HG03469 (cell line): ENCODE measurements around the gene MYO18B.

ENCODE experiments used
- ATAC-seq: cut with Tn5 transposase; IDR thresholded peaks from one replicate; pipeline ENCODE4 v1.9.1; 2021; ENCODE audit warnings: mild to moderate bottlenecking, moderate library complexity, moderate number of reproducible peaks; ENCODE audit not compliant: unreplicated experiment

The MYO18B gene

DNA sequence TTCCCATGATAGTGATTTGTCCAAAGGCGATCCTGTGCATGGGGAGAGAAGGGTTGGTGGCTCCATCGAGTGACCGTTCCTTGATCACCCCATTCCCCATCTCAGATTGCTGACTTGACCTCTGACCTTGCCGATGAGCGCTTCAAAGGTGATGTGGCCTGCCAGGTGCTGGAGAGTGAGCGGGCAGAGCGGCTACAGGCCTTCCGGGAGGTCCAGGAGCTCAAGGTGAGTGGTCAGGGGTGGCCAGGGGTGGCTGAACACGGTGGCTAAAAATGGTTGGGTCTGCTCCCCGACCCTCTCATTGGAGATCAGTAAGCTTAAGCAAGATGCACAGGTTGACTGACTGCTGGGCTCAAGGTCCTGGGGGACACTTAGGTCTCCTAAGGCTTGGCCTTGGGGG lies 148.7 kb downstream of the MYO18B start:
- ATAC-seq: no peak

DNA sequence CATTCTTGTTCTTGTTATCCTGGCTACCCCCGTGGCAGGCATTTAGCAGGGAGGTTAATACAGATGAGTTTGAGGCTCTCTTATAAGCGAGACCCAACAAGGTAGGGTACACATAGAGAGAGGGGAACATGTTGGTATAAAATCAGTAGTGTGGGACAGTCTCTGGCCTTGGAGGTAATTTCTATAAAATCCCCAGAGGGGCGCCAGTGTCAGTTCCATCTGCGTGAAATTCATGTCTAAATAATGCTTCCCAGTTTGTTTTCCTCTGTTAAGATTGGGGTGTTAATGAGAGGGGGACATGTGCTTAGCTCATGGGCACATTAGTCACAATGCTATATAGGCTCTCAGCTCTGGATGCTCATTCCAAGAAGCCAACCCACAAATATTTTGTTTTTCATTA lies 150.7 kb downstream of the MYO18B start:
- no peak for ATAC-seq

DNA sequence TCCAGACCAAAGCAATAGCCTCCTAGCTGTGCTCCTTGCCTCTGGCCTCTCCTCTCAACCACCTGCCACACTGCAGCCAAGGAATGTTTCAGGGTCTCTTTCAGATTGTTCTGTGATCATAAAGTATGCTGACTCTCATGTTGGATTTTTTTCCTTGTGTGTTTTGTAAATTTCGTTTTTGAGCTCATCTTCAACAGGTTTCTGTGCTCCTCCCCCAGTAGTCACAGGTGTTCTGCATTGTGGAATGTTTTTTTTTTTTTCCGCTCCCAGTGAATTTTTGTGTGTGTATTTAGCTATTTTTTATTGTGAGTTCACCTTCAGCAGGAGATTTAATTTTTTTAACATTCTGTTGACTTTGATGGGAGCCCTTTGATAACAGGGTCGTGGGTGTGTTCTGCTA lies 153.7 kb downstream of the MYO18B start:
- ATAC-seq: no peak

DNA sequence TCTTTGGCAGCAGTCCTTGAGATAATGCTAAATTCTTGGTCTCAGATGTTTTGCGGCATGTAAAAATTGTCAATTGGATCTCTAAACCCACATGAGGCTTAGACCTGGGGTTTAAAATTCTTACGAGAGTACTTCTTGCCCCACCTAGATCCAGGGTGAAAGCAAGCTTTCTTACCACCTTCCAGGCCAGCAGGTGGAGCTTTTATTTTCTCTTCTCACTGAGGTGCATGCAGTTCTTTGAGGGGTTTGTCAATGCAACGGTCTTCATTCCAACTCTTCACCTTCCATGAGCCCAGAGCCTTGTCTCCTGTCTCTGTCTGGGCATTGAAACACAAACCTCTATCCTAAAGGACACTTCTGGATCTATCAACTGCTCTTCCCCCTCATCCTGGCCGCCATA lies 154.1 kb downstream of the MYO18B start:
- ATAC-seq: no peak

DNA sequence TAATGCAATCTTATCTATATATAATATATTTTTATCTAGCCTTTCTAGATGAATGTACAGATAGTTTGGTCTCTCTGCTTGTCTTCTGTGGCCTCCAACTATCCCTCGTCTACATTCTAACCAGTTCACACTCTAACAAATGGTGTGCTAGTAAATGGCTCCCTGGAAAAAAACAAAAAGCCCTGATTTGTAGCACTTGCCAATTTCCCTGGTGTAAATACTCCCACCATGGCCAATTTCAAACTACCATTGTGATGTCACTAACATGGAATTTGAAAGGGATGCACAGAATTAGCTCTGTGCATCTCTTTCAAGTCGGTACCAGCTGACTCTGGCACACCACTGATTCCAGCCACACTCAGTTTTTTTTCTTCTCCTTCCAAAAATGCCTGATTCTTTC lies 154.6 kb downstream of the MYO18B start:
- ATAC-seq: no peak

DNA sequence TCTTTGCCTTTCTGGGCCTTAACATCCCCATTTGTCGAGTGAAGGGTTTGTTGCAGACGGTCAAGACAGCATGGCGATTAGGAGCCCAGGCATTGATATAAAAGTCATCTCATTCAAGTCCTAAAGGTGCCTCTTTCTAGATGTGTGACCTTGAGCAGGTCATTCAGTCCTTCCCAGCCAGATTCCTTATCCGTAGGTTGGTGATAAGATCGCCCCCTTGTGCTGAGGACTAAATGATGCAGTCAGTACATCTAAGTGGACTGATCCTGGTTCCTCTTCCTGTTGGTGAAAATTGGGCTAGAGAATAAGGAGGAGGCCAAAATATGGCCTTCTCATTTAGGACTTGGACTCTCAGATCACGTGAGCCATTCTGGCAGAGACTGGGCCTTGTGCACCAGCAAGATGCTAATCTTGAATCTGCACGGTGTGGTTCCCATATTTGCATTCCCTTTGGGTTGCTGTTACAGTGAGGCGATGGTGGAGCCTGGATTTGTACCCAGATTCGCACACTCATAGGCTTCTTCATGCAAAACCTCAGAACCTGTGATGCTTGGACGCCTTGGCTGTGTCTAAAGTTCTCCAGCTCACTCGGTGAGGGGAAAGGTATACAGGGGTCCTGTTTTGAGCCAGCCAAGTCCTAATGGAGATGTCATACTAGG lies 156.8 kb downstream of the MYO18B start:
- no peak for ATAC-seq

DNA sequence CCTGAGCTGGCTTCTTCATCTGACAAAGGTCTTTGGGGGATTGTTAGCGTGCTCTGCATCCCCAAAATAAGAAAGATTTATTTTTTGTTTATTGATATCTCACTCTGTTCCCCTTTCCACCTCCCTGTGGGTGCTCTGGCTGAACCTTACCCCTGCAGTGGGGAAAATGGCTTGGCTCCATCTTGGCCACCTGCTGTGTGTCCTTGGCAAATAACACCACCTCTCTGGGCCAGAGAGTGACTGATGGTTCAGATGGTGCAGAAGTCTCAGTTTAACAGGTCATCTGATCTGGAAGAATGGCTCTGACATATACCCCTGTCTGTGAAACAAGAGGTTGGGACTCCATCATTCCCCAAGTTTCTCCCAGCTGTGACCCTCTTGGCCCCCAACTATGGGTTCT lies 157.6 kb downstream of the MYO18B start:
- ATAC-seq: no peak

DNA sequence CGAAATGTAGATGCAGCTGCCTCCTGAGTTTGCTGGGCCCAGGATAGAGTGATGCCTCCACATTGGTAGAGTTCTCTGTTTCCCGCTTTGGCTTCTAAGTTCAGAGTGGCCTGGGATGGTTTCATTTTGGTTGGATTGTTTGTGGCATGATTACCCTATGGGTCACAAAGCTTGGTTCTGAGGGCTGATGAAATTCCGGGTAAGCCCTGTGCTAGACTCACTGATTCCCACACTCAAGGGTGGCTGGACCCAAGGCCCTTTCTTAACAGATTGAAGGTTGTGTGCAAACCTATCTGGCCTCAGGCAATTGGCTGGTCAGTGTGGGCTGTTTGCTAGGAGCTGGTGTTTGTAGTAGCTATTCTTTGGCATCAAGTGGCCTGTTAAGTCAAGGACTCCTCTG lies 158.4 kb downstream of the MYO18B start:
- ATAC-seq: no peak

DNA sequence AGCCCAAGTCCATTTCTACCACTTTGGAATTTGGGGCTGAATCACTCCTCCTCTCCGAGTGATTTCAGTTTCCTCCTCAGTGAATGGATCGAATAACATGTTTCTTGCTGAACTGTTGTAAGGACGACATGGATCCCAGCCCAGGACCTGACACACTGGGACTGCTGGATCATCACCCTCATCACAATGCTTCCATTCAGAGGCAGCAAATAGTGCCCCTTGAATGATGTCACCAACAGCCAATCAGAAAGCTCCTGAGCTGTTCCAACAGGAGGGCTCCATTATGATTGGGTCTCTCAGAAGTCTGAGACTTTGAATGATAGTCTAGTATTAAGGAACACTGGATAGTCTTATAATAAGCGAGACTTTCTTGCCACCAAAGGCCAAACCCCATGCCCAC lies 158.9 kb downstream of the MYO18B start:
- ATAC-seq: no peak

DNA sequence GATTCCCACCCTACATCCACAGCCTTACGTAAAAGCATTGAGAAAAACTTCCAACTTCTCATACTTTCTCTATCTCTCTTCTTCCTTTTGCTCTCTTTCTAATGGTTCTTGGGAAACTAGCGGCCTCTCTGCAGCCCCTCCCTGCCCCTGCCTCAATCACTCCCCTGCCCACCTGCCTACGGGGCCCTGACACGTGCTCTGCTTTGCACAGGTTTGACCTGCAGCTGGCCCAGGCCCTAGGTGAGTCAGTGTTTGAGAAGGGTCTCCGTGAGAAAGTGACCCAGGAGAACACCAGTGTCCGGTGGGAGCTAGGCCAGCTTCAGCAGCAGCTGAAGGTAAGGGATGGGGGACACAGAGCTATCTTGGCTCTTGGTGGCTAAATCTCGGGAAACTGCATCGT lies 160.4 kb downstream of the MYO18B start:
- no peak for ATAC-seq

DNA sequence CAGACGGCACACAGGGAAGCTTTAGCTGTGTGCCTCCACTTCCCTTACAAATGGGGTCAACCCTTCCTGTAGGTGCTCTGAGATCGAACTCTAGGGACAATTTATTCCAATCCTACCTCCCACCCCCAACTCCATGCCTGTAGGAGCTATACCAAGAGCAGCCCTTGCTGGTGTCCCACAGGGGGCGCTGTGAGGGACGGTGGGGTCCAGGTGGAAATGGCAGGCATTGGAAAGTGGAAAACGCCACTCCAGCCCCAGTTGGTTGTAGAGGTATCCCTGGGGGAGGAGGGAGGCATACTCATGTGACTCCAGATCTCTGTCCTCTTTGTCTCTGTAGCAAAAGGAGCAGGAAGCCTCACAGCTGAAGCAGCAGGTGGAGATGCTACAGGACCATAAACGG lies 161.3 kb downstream of the MYO18B start:
- ATAC-seq: no peak

DNA sequence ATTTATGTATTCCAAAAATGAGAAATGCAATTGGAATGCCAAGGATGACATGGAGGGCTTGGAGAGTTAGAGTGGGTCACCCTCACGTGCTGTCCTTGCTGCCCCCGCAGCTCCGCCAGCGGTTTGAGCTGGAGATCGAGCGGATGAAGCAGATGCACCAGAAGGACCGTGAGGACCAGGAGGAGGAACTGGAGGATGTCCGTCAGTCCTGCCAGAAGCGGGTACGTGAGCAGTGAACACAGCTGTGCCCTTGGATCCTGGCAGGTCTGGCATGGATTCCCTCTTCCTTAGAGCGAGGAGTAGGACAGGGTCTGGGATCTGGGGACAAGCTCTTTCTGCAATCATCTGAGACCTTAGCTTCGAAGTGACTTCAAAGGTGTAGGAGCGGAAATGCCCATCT lies 166.2 kb downstream of the MYO18B start:
- no peak for ATAC-seq

DNA sequence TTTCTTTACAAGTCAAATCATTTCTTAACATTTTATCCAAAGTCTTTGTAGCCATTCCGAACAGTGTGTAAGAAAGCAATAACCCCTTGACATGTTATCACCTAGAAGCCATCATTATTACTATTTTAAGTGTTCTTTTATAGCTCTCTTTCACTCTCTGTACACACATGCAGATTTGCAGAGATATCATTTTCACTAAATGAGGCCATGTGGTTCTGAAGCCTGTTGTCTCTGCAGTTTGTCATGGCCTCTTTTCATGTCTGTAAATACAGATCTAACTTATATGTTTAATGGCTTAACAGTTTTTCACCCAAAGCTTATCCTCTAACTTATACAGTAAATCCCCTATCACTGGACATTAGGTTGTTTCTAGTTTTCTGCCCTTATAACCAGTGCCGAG lies 166.8 kb downstream of the MYO18B start:
- no peak for ATAC-seq

DNA sequence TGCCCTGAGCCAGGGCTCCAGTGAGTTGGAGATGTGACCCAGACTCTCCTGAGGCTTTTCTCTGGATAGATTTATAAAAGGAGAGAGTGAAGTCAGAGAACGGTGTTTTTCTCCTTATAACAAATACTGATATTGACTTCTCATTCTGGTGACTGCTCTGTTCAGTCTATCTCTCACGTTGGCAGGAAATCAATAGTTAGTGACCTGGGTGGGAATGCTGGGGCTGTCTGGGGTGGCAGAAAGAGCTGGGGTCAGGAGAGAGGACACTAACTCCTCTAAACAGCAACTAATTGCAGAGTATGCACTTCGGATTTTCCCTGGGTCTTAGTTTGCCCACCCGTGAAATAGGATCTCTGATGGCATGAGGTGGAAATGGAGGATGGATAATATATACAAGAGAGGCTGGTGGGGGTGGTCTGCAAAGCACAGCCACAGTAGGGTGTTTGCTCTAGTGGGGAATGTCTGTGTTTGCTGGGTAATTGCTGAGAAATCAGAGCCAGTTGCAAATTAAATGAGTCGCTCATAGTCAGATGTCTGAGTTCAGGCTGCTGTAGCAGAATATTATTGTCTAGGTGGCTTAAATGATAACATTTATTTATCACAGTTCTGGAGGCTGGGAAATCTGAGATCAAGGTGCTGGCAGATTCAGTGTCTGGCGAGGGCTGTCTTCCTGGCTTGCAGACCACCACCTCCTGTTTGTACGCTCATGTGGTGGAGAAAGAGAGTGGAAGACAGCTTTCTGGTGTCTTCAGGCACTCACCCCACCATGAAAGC lies 167.8 kb downstream of the MYO18B start:
- ATAC-seq: no peak

DNA sequence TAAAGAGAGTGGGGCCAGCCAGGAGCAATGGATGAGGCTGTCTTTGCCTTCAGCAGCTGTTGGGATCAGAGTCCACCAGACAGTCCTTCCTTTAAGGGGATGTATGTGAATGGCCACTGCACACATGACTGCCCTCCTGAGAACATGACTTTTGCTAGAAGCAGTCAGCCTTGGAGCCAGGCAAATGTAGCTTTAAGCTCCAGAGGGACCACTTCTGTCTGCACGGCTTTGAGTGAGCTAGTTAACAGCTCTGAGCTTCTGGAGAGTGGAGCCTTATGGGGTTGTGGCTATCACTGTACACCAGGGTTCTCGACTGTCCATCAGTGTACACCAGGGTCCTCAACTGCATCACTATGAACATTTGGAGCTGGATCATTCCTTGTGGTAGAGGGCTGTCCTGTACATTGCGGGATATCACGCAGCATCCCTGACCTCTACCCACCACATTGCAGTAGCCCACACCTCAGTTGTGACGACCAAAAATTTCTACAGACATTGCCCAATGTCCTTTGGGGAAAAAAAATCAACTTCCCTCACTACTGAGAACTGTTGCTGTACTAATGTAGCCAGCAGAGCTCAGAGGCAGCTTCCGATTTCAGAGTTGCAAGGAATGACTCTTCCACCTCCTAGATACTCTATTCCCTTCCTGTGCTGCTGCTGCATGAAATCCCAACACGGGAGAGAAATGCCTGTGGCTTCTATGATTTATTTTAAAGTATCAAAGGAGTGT lies 169.4 kb downstream of the MYO18B start:
- no peak for ATAC-seq

DNA sequence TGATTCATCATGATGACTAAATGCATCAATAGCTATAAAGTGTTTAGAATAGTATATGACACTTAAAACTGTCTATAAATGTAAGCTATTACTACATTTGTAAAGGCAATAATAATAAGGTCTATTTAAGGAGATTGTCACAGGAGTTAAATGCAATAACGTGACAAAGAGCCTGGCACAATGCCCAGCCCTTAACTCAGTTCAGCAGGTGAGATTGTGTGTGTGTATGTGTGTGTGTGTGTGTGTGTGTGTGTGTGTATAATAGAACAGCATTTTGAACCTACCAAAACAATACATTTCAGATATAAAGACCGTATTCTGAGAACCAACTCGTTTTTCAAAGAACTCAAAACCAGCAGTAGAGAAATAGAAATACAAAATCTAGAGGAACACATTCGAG lies 177.5 kb downstream of the MYO18B start:
- no peak for ATAC-seq

DNA sequence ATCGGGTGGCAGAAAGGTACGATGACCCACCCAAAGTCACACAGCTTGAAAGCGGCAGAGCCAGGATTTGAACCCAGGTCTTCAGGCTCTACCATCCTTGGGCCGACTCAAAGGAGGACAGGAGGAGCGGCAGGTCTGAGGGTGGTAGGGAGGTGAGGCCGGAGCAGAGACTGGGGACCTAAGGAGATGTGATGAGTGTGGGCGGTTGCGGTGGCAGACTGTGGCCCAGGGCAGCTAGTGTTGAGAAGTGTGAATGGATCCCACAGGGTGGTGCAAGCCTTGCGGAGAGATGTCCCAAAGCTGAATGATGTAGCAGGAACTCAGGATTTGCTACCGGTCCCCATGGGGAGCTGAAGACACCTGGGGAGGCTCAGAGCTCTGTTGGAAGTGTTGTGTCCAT lies 180.2 kb downstream of the MYO18B start:
- ATAC-seq: no peak

DNA sequence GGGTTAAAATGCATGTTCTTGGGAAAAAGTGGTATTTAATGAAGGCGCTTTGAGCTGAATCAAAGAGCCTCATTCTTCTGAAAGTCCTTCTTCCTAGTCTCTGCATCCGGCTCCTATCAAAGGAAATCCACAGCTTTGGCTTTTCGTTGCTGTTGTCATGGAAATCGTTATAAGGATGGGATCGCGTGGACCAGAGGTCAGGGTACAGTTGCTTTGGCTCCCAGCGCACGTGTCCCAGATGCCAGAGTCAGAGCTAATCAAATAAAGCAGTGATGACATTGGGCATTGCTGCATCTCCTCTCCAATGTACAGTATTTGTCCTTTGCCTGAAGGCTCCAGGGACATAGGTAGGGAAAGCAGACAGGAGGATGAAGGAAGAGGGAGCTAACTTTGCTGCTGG lies 181.9 kb downstream of the MYO18B start:
- ATAC-seq: no peak

DNA sequence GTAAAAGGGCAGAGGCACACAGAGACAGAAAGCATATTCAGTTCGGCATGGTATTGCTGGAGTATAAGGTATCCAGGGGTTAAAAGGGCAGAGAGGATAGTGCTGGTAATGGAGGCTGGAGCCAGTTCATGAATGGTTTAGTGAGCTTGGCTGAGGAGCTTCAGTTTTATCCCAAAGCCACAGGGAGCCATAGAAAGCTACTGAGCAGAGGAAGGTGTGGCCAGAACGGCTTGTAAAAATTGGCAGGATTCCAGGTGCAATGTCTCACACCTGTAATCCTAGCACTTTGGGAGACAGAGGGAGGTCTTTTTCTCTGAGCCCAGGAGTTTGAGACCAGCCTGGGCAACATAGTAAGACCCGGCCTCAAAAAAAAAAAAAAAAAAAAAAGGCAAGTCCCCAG lies 186.1 kb downstream of the MYO18B start:
- ATAC-seq: no peak

DNA sequence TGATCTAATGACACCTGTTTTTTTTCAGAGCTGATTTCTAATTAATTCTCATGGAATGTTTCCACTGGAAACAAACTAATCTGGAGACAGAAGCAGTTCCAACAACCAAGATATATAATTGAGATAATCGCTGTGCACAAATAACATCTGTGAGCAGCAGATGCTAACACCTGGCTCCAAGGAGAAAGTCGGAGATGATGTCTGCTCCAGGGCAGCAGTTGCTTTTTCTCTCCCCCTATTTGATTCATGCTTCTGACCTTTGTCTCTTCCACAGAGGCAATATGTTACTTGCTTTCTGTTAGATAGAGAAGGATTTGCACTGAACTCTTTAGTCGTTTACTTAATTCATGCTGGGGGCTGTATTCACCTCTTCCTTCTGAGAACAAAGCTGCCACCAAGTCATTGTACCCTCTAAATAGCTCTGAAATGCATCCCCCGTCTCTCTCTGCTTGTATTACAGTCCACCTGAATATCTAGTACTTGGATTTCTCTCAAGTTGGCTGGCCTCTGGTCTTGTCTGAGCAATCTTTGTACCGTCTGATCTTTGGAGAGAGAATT lies 187.4 kb downstream of the MYO18B start:
- no peak for ATAC-seq

DNA sequence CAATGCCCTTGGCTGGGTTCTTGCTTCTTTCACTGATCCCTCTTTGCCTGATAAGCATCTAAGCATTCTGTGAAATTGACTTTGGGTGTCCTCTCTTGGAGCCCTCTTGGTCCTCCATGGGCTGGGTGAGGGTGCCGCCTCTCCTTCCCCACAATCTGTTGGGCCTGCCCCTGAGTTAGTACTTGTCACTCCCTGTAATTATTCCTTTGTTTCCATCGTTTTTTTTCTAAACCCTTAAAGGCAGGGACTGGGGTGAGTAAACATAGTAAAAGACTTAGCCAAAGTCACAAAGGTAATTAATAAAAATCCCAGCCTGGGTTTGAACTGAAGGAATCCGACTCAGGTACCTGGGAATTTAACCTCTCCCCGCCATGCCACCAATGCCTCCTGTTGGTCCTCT lies 188.1 kb downstream of the MYO18B start:
- no peak for ATAC-seq

DNA sequence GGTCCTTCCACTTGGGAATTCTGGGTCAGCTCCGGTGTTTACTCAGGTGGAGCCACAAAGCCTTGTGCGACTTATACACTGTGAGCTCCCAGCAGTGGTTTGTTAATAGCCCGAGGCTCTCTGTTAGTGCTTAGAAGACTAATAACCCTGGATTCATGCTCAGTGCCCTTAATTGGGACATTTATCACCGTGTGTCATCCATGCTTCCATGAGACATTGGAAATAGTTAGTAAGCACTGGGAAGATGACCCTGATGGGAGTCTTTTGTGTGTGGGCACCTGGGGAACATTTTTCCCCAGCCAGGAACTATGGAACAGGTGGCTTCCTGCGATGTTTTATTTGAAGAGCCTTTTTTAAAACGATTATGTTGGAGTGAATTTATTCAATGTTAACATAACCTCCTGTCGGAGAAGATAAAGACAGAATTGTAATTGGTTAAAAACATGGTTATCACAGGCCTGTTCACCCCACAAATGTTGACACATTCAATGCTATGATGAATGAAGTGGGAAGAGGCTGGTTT lies 188.9 kb downstream of the MYO18B start:
- ATAC-seq: no peak
